CD4-positive, CD25-positive, alpha-beta regulatory T cell (primary cell): Measurements from ENCODE around the gene VWA5A. TPM values are rescaled to one million over a fixed set of nuclear protein-coding genes. Genes with fewer than 3 reads are reported as not detected.

Experiments used
- ATAC-seq, 2 donors: fragments of 150-1000 bp; cut with Tn5 transposase; one replicate each; pipeline ENCODE4 v1.10.0; 2021; ENCODE audit warnings: low read depth in 2 of 2, moderate number of reproducible peaks in 2 of 2, moderate library complexity in 1 of 2
- DNase-seq, 3 donors: peaks; one replicate each; pipeline versions ENCODE4 v3.0.0 to v3.0.0-alpha.2; 2012 to 2022; ENCODE audit warnings: mixed read lengths in 1 of 3
- H3K27ac ChIP-seq: one replicate; pipeline ENCODE4 v1.7.0; 2013; ENCODE audit warnings: mild to moderate bottlenecking, low read length; ENCODE audit not compliant: insufficient read depth, poor library complexity, severe bottlenecking
- H3K27me3 ChIP-seq: one replicate; pipeline ENCODE4 v1.7.0; 2013; ENCODE audit warnings: low read length; ENCODE audit not compliant: control insufficient read depth, insufficient read depth
- H3K36me3 ChIP-seq: one replicate; pipeline ENCODE4 v1.7.0; 2013; ENCODE audit warnings: mild to moderate bottlenecking, low read length, moderate library complexity; ENCODE audit not compliant: control insufficient read depth, insufficient read depth
- H3K4me1 ChIP-seq: 2 replicates; pipeline ENCODE4 v1.7.0; 2013; ENCODE audit warnings: mild to moderate bottlenecking, low read length; ENCODE audit not compliant: insufficient read depth, control insufficient read depth, poor library complexity, severe bottlenecking
- H3K4me3 ChIP-seq: one replicate; pipeline ENCODE4 v1.7.0; 2013; ENCODE audit warnings: low read depth, mild to moderate bottlenecking, low read length, moderate library complexity
- H3K9me3 ChIP-seq, 2 experiments: 1 replicate in 1 of 2; 2 replicates in 1 of 2; pipeline ENCODE4 v1.7.0; 2013; ENCODE audit warnings: low read length in 2 of 2, mild to moderate bottlenecking in 1 of 2, moderate library complexity in 1 of 2; ENCODE audit not compliant: control insufficient read depth in 2 of 2
- H3K27ac Mint-ChIP-seq, 3 donors: one replicate each; pipeline ENCODE4 v1.8.0; 2020 to 2022; ENCODE audit warnings: mild to moderate bottlenecking in 3 of 3, mixed read lengths in 3 of 3, moderate library complexity in 2 of 3
- H3K27me3 Mint-ChIP-seq: one replicate; pipeline ENCODE4 v1.8.0; 2022; ENCODE audit warnings: mild to moderate bottlenecking, mixed read lengths
- H3K36me3 Mint-ChIP-seq: one replicate; pipeline ENCODE4 v1.8.0; 2020; ENCODE audit warnings: mixed read lengths
- H3K4me1 Mint-ChIP-seq, 4 donors: one replicate each; pipeline ENCODE4 v1.8.0; 2020 to 2022; ENCODE audit warnings: mixed read lengths in 4 of 4, mild to moderate bottlenecking in 1 of 4
- H3K4me3 Mint-ChIP-seq, 4 donors: one replicate each; pipeline ENCODE4 v1.8.0; 2020 to 2022; ENCODE audit warnings: mild to moderate bottlenecking in 4 of 4, mixed read lengths in 4 of 4, moderate library complexity in 3 of 4
- H3K9me3 Mint-ChIP-seq, 7 donors: one replicate each; pipeline ENCODE4 v1.8.0; 2020 to 2022; ENCODE audit warnings: mixed read lengths in 7 of 7, mild to moderate bottlenecking in 3 of 7, moderate library complexity in 2 of 7
- polyA plus RNA-seq, 4 donors: library from polyadenylated mRNA; unstranded; fragments of 300-500 nt; fragmentation: Illumina TruSeq; gene quantifications; one replicate each; pipeline ENCODE4 v1.2.3, GENCODE V29; 2021
- total RNA-seq: library from RNA; stranded (reverse); gene quantifications from one replicate; pipeline ENCODE4 v1.2.3, GENCODE V29; 2022

Gene VWA5A
- total and polyA plus RNA-seq, 5 donors from 2014 or later, result 6.9 to 24.5 (median 18.4) TPM

DNA sequence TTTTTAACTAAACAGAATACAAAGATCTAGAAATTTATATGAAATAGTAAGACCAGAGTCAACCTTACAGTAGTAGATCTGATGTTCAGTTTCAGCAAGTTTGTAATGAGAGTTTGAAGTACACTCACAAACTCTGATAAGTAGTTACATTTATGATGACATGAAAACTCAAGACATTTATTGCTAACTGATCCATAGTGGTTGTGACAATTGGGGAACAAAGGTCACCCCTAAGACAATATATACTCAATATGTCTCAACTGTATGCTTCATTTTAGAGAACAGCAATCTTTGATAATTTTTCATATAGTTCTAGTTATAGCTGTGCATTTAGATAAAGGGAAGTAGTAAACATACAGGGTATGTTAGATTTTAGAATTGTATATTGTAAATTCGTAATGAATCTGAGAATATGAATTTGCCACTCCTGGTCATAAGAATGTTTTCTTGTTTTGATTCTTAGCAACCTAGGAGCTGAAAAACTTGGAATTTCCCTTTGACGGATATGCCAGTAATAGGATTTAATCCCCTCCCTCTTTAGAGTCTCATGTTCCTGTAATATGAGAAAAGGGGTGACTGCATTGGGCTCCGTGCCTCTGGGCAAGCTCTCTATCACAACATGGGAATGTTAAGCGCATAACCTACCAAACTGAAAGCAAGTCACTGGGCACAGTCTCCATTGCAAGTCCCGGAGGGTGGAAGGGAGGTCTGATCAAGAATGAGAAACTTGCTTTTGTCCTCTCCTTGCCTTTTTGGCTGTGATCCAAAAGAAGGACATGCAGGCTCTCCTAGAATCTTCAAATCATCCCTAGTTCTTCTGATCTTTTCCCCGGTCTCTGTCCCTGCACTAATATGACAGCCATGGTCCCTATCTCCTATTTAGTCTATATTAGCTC, 79.3 kb downstream of the VWA5A start:
- DNase-seq, result no peak
- H3K4me1 Mint-ChIP-seq, result no peaks in the 10 kb centered on the region
- no peak overlapping the region for H3K4me3 Mint-ChIP-seq
- H3K9me3 Mint-ChIP-seq, result no peaks in the 10 kb centered on the region
- Histone ChIP-seq H3K4me1 (no peaks in the 10 kb centered on the region), H3K9me3 (no peaks in the 10 kb centered on the region), H3K27ac (no peak overlapping the region), H3K4me3 (no peak overlapping the region), H3K27me3 (no peaks in the 10 kb centered on the region), H3K36me3 (no peaks in the 10 kb centered on the region)
- H3K36me3 Mint-ChIP-seq, result no peaks in the 10 kb centered on the region
- peaks cover 4% of the 10 kb centered on the region for H3K27me3 Mint-ChIP-seq
- H3K27ac Mint-ChIP-seq, result no peak overlapping the region
- ATAC-seq, result no peak

DNA sequence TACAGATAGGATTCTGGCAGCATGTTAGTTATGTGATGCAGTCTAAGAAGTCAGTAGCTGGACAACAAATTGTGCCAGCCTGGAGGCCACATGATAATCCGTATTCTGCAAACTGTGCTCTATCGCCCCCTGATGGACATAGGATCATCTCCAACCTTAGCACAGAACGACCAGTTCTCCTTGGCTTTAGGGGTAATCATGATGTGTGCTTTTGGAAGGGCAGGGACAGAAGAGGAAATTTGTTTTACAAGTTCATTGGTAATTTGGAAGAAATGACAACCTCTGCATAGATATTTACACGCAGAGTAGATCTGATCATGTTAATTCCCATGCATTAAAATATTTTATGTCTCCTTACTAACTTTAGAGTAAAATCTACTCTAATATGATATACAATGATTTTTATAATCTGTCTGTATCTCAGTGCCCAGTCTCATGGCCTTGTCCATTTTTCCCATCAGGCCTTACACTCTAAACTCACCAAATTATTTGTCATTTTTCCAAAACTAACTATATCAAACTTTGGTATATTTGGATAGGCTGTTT, 80.0 kb downstream of the VWA5A start:
- H3K27me3 Mint-ChIP-seq, result peaks cover 4% of the 10 kb centered on the region
- Histone ChIP-seq H3K4me3 (no peak overlapping the region), H3K36me3 (no peaks in the 10 kb centered on the region), H3K27ac (no peak overlapping the region), H3K9me3 (no peaks in the 10 kb centered on the region), H3K4me1 (no peaks in the 10 kb centered on the region), H3K27me3 (no peaks in the 10 kb centered on the region)
- peak; percentile 55 to 56 for ATAC-seq
- no peak overlapping the region for H3K4me3 Mint-ChIP-seq
- DNase-seq, result peak in 2 of 3 donors; percentile 12 to 64
- no peaks in the 10 kb centered on the region for H3K4me1 Mint-ChIP-seq
- H3K9me3 Mint-ChIP-seq, result no peaks in the 10 kb centered on the region
- H3K36me3 Mint-ChIP-seq, result no peaks in the 10 kb centered on the region
- H3K27ac Mint-ChIP-seq, result no peak overlapping the region

Other genes with a start within 250 kb of the VWA5A start
- gene TMEM225, start 229.8 kb upstream of the VWA5A start, total RNA-seq, result not detected
- not detected for gene TMEM225, start 229.8 kb upstream of the VWA5A start, polyA plus RNA-seq
- gene OR8D4, start 213.3 kb upstream of the VWA5A start, total RNA-seq, result not detected
- gene OR8D4, start 213.3 kb upstream of the VWA5A start, polyA plus RNA-seq, result not detected
- gene OR4D5, start 175.8 kb upstream of the VWA5A start, total RNA-seq, result not detected
- gene OR4D5, start 175.8 kb upstream of the VWA5A start, polyA plus RNA-seq, result not detected
- gene OR6T1, start 171.6 kb upstream of the VWA5A start, total RNA-seq, result not detected
- gene OR6T1, start 171.6 kb upstream of the VWA5A start, polyA plus RNA-seq, result not detected
- not detected for gene OR10S1, start 137.7 kb upstream of the VWA5A start, total RNA-seq
- gene OR10S1, start 137.7 kb upstream of the VWA5A start, polyA plus RNA-seq, result not detected
- not detected for gene OR10G6, start 120.3 kb upstream of the VWA5A start, total RNA-seq
- not detected for gene OR10G6, start 120.3 kb upstream of the VWA5A start, polyA plus RNA-seq
- gene OR10G4, start 102.5 kb upstream of the VWA5A start, total RNA-seq, result not detected
- gene OR10G4, start 102.5 kb upstream of the VWA5A start, polyA plus RNA-seq, result not detected
- gene OR10G9, start 92.4 kb upstream of the VWA5A start, total RNA-seq, result not detected
- gene OR10G9, start 92.4 kb upstream of the VWA5A start, polyA plus RNA-seq, result not detected
- not detected for gene OR10G8, start 88.7 kb upstream of the VWA5A start, total RNA-seq
- not detected for gene OR10G8, start 88.7 kb upstream of the VWA5A start, polyA plus RNA-seq
- gene OR10G7, start 74.1 kb upstream of the VWA5A start, total RNA-seq, result not detected
- gene OR10G7, start 74.1 kb upstream of the VWA5A start, polyA plus RNA-seq, result not detected
- not detected for gene OR10D3, start 67.9 kb downstream of the VWA5A start, total RNA-seq
- not detected for gene OR10D3, start 67.9 kb downstream of the VWA5A start, polyA plus RNA-seq
- gene OR8G1, start 125.6 kb downstream of the VWA5A start, total RNA-seq, result not detected
- gene OR8G1, start 125.6 kb downstream of the VWA5A start, polyA plus RNA-seq, result not detected
- gene OR8G5, start 140.9 kb downstream of the VWA5A start, total RNA-seq, result not detected
- gene OR8G5, start 140.9 kb downstream of the VWA5A start, polyA plus RNA-seq, result not detected
- gene OR8D1, start 198.5 kb downstream of the VWA5A start, total RNA-seq, result not detected
- gene OR8D1, start 198.5 kb downstream of the VWA5A start, polyA plus RNA-seq, result not detected
- gene OR8D2, start 204.7 kb downstream of the VWA5A start, total RNA-seq, result not detected
- not detected for gene OR8D2, start 204.7 kb downstream of the VWA5A start, polyA plus RNA-seq